Muscle of back (tissue), 11 donors: ENCODE measurements around the gene COL19A1. TPM values are rescaled to one million over a fixed set of nuclear protein-coding genes. Genes with fewer than 3 reads are reported as not detected.
"Not testable (repeated sequence)": the region's sequence is repeated elsewhere in the genome, so short reads cannot be mapped to it uniquely, and the experiment has no call there.

Experiments
- DNase-seq, 3 donors: peaks; one replicate each; pipeline versions ENCODE4 v3.0.0 to v3.0.0-alpha.2; 2013
- polyA plus RNA-seq, 10 donors: library from polyadenylated mRNA; unstranded; fragments of 120-200 nt; gene quantifications; one replicate each; pipeline ENCODE4 v1.2.1, GENCODE V29; 2013; ENCODE audit not compliant: insufficient read length in 10 of 10

Gene COL19A1
- polyA plus RNA-seq, 10 donors = 1.6 to 6.2 (median 2.8) TPM

- not testable (repeated sequence) for DNase-seq
These were observed 99.6 kb downstream of the COL19A1 start for GRCh38 chr6:69965974-69966373.

GRCh38 chr6:69973138-69973537 is 106.8 kb downstream of the COL19A1 start:
- DNase-seq = no peak

- no peak for DNase-seq
These were observed 107.4 kb downstream of the COL19A1 start for GRCh38 chr6:69973763-69974162.

- peak in 2 of 3 donors; percentile 10 for DNase-seq
These were observed 107.8 kb downstream of the COL19A1 start for GRCh38 chr6:69974193-69974592.

- no peak for DNase-seq
These were observed 110.3 kb downstream of the COL19A1 start for GRCh38 chr6:69976591-69977090.

- peak in 2 of 3 donors; percentile 6 to 26 for DNase-seq
These were observed 114.3 kb downstream of the COL19A1 start for GRCh38 chr6:69980624-69981023.

- DNase-seq = no peak
These were observed 118.2 kb downstream of the COL19A1 start for GRCh38 chr6:69984506-69984905.

GRCh38 chr6:69985180-69985579 is 118.8 kb downstream of the COL19A1 start:
- no peak for DNase-seq

GRCh38 chr6:69987550-69987949 is 121.2 kb downstream of the COL19A1 start:
- DNase-seq = no peak

GRCh38 chr6:69988458-69989126 is 122.2 kb downstream of the COL19A1 start:
- DNase-seq = no peak

GRCh38 chr6:69994251-69994650 is 127.9 kb downstream of the COL19A1 start:
- peak in 1 of 3 donors; percentile 9 for DNase-seq

GRCh38 chr6:70008189-70008588 is 141.8 kb downstream of the COL19A1 start:
- DNase-seq = no peak

- DNase-seq = not testable (repeated sequence)
These were observed 144.0 kb downstream of the COL19A1 start for GRCh38 chr6:70010339-70010738.

GRCh38 chr6:70023201-70023600 is 156.8 kb downstream of the COL19A1 start:
- not testable (repeated sequence) for DNase-seq

- no peak for DNase-seq
These were observed 161.9 kb downstream of the COL19A1 start for GRCh38 chr6:70028246-70028645.

- DNase-seq = no peak
These were observed 162.6 kb downstream of the COL19A1 start for GRCh38 chr6:70028926-70029325.

GRCh38 chr6:70033781-70034180 is 167.4 kb downstream of the COL19A1 start:
- no peak for DNase-seq

- DNase-seq = no peak
These were observed 171.1 kb downstream of the COL19A1 start for GRCh38 chr6:70037445-70037844.

GRCh38 chr6:70040766-70041165 is 174.4 kb downstream of the COL19A1 start:
- peak in 2 of 3 donors; percentile 38 to 58 for DNase-seq

GRCh38 chr6:70041411-70041810 is 175.1 kb downstream of the COL19A1 start:
- DNase-seq = peak in 1 of 3 donors; percentile 28

- peak in 1 of 3 donors; percentile 30 for DNase-seq
These were observed 179.1 kb downstream of the COL19A1 start for GRCh38 chr6:70045413-70045812.

GRCh38 chr6:70051197-70052124 is 185.1 kb downstream of the COL19A1 start:
- no peak for DNase-seq
